Measurements from ENCODE around the gene CD59. TPM values are rescaled to one million over a fixed set of nuclear protein-coding genes. Genes with fewer than 3 reads are reported as not detected.

The CD59 gene
- total and polyA plus RNA-seq, 10 donors: 21.6 to 281 (median 171) TPM

DNA sequence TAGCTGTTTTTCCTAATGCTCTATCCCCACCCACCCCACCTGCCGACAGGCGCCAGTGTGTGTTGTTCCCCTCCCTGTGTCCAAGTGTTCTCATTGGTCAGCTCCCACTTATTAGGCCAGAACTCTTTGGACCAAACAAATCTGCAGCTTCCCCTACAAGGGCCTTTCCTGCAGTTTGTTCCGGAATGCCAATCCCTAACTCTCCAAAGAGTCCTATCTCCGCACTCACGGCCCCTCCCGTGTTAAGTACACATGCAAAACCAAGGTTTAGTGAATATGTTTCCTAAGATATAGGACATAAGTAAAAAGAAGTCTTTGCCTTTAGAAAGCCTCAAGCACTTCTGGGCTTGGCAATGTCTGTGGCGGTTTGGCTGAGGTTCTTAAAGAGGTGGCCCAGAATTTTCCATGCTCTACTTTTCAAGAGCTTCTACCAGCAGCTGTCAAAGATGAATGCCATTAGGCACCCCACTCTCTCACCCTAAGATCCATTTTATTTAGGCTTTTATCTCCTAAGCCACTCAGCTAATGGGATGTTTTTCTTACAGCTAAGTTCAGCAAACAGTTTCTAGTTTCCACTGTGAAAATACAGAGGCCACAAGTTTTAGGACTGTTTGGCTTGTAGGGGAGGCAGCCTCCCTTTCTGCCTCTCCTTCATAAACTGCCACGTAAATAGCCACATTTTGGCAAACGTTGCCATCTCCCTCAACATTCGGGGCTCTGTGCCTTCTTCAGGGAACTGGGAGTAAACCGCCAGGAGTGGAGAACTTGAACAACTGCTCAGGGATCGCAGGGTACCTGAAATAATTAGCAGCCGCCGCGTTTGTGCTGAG is 1.6 kb downstream of the CD59 start:
- H3K4me1 ChIP-seq: peaks cover 15 to 73% (median 42%) of the 10 kb centered on the region in 6 donors
- WGBS, 5 donors: 28 to 39% (median 34%) methylated on average over 15 of the region's 15 CpGs
- TF ChIP-seq CTCF (IDR thresholded peaks at IDR 0.05 in 8 of 11, conservative IDR thresholded peaks at IDR 0.05 in 3 of 11): no peak
- no peak for TF ChIP-seq POLR2AphosphoS5 (IDR thresholded peaks at IDR 0.05)
- no peak for TF ChIP-seq POLR2A (IDR thresholded peaks at IDR 0.05)
- H3K27me3 ChIP-seq (replicated peaks in 1 of 7): no peaks in the 10 kb centered on the region
- H3K4me3 ChIP-seq: peak overlapping the region; percentile 63 to 87 (median 82)
- intact Hi-C loops (cut with DNase I; ENCODE audit: low total_unique reads): no loop called here
- H3K27ac ChIP-seq: peak overlapping the region; percentile 61 to 93 (median 89)
- DNase-seq: no peak
- no peaks in the 10 kb centered on the region for H3K9me3 ChIP-seq
- H3K36me3 ChIP-seq: peaks cover 0 to 15% (median 0%) of the 10 kb centered on the region in 6 donors

- H3K27me3 ChIP-seq (replicated peaks in 1 of 7): no peaks in the 10 kb centered on the region
- peaks cover 0 to 16% (median 0%) of the 10 kb centered on the region in 6 donors for H3K36me3 ChIP-seq
- TF ChIP-seq CTCF (IDR thresholded peaks at IDR 0.05 in 8 of 11, conservative IDR thresholded peaks at IDR 0.05 in 3 of 11) (no peak), POLR2A (IDR thresholded peaks at IDR 0.05) (no peak), POLR2AphosphoS5 (IDR thresholded peaks at IDR 0.05) (no peak)
- H3K4me1 ChIP-seq: peaks cover 15 to 79% (median 42%) of the 10 kb centered on the region in 6 donors
- no peaks in the 10 kb centered on the region for H3K9me3 ChIP-seq
- H3K27ac ChIP-seq: peak overlapping the region in 4 of 8 donors; percentile 89 to 93 (median 90)
- no peak for DNase-seq
- 73 to 85% (median 80%) methylated on average over 7 of the region's 7 CpGs for WGBS, 5 donors
- H3K4me3 ChIP-seq: peak overlapping the region in 4 of 8 donors; percentile 63 to 87 (median 82)
- intact Hi-C loops (cut with DNase I; ENCODE audit: low total_unique reads): no loop called here
Observed at GRCh38 chr11:33733980-33734379, 2.2 kb downstream of the CD59 start.

DNA sequence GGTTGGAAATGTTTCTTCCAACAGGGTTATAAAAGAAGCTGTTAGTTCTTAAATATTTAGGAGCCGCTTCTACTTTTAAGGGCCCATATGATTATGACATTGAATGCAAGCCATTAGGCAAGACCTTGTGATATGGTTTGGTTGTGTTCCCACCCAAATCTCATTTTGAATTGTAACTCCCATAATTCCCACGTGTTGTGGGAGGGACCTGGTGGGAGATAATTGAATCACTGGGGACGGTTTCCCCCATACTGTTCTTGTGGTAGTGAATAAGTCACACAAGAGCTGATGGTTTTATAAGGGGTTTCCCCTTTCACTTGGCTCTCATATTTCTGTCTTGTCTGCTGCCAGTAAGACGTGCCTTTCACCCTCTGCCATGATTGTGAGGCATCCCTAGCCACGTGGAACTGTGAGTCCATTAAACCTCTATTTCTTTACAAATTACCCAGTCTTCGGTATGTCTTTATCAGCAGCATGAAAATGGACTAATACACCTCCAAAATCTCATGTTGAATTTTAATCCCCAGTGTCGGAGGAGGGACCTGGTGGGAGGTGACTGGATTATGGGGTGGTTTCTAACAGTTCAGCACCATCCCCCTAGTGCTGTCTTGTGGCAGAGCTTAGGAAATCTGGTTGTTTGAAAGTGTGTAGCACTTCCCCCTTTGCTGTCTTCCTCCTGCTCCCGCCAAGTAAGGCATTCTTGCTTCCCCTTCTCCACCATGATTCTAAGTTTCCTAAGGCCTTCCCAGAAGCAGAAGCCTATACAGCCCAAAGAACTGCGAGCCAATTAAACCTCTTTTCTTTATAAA is 4.3 kb downstream of the CD59 start:
- 40 to 56% (median 51%) methylated on average over 9 of the region's 9 CpGs for WGBS, 5 donors
- Histone ChIP-seq H3K4me3 (peak overlapping the region in 1 of 8 donors; percentile 15), H3K27ac (peak overlapping the region in 3 of 8 donors; percentile 45 to 57 (median 47)), H3K27me3 (replicated peaks in 1 of 7) (no peaks in the 10 kb centered on the region), H3K36me3 (peaks cover 0 to 16% (median 0%) of the 10 kb centered on the region in 6 donors), H3K4me1 (peaks cover 15 to 72% (median 42%) of the 10 kb centered on the region in 6 donors), H3K9me3 (no peaks in the 10 kb centered on the region)
- no peak for DNase-seq
- intact Hi-C loops (cut with DNase I; ENCODE audit: low total_unique reads): no loop called here
- TF ChIP-seq POLR2AphosphoS5 (IDR thresholded peaks at IDR 0.05): peak in 1 of 3 donors; percentile 11
- TF ChIP-seq POLR2A (IDR thresholded peaks at IDR 0.05): no peak
- TF ChIP-seq CTCF (IDR thresholded peaks at IDR 0.05 in 8 of 11, conservative IDR thresholded peaks at IDR 0.05 in 3 of 11): no peak
